HFFc6 (cell line): Measurements from ENCODE around the gene HDX. TPM values are rescaled to one million over a fixed set of nuclear protein-coding genes. Genes with fewer than 3 reads are reported as not detected.

Experiments
- DNase-seq: peaks from one replicate; pipeline ENCODE4 v3.0.0-alpha.2; 2018
- H3K27ac Mint-ChIP-seq: 2 replicates; pipeline ENCODE4 v1.8.0; 2020; ENCODE audit warnings: mild to moderate bottlenecking, mixed read lengths
- H3K27me3 Mint-ChIP-seq: 2 replicates; pipeline ENCODE4 v1.8.0; 2021; ENCODE audit warnings: mild to moderate bottlenecking, moderate library complexity, mixed read lengths; ENCODE audit not compliant: insufficient read depth
- H3K36me3 Mint-ChIP-seq: 2 replicates; pipeline ENCODE4 v1.8.0; 2021; ENCODE audit warnings: low read depth, mixed read lengths
- H3K4me1 Mint-ChIP-seq: 2 replicates; pipeline ENCODE4 v1.8.0; 2020; ENCODE audit warnings: low read depth, mixed read lengths
- H3K4me3 Mint-ChIP-seq: 2 replicates; pipeline ENCODE4 v1.8.0; 2020; ENCODE audit warnings: mild to moderate bottlenecking, moderate library complexity, mixed read lengths
- H3K9me3 Mint-ChIP-seq: 2 replicates; pipeline ENCODE4 v1.8.0; 2020; ENCODE audit warnings: mild to moderate bottlenecking, mixed read lengths
- total RNA-seq, 6 experiments: library from RNA; stranded (reverse); fragmentation: NEBNext Ultra II Directional; extraction: Animal tissue kit (Norgen Biotek cat#: 25700); gene quantifications; 2 replicates in 1 of 6; 3 replicates in 5 of 6; pipeline ENCODE4 v1.2.3, GENCODE V29; 2021
- TF ChIP-seq, protein P1 (sequence below): fragments of 200-600 bp; sonication (generic); IDR thresholded peaks from 2 replicates; pipeline ENCODE4 v1.5.0; 2021; ENCODE audit warnings: antibody characterized with exemption, mild to moderate bottlenecking

Gene HDX
- total RNA-seq, 6 experiments from 2014 or later: 1.3 to 1.9 (median 1.7) TPM

DNA sequence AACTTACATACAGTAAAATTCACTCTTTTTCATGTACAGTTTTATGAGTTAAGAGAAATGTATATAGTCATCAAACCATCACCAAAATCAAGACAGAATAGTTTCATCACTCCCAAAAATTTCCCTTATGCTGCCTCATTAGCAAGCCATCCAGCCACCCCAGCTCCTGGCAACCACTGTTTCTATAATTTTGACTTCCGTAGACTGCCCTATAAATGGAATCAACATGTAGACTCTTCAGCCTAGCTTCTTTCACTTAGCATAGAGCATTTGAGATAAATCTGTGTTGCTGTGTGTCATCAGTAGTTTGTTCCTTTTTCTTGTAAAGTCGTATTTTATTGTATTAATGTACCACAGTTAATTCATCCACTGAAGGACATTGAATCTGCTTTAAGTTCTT, 23.2 kb downstream of the HDX start:
- no peaks in the 10 kb centered on the region; the same call in 1 of the 2 replicates for H3K4me1 Mint-ChIP-seq
- TF ChIP-seq, protein P1, sequence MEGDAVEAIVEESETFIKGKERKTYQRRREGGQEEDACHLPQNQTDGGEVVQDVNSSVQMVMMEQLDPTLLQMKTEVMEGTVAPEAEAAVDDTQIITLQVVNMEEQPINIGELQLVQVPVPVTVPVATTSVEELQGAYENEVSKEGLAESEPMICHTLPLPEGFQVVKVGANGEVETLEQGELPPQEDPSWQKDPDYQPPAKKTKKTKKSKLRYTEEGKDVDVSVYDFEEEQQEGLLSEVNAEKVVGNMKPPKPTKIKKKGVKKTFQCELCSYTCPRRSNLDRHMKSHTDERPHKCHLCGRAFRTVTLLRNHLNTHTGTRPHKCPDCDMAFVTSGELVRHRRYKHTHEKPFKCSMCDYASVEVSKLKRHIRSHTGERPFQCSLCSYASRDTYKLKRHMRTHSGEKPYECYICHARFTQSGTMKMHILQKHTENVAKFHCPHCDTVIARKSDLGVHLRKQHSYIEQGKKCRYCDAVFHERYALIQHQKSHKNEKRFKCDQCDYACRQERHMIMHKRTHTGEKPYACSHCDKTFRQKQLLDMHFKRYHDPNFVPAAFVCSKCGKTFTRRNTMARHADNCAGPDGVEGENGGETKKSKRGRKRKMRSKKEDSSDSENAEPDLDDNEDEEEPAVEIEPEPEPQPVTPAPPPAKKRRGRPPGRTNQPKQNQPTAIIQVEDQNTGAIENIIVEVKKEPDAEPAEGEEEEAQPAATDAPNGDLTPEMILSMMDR: no peak
- no peak for DNase-seq
- H3K36me3 Mint-ChIP-seq: peaks cover 13% of the 10 kb centered on the region
- no peaks in the 10 kb centered on the region for H3K27me3 Mint-ChIP-seq
- no peak overlapping the region for H3K4me3 Mint-ChIP-seq
- H3K27ac Mint-ChIP-seq: no peak overlapping the region
- 0 out of 2 replicates have a peak, but pooled peaks cover 4% of the 10 kb centered on the region for H3K9me3 Mint-ChIP-seq

GRCh38 chrX:84477114-84477513, 25.1 kb downstream of the HDX start:
- no peak overlapping the region for H3K4me3 Mint-ChIP-seq
- H3K9me3 Mint-ChIP-seq: no peaks in the 10 kb centered on the region
- H3K4me1 Mint-ChIP-seq: no peaks in the 10 kb centered on the region; the same call in 1 of the 2 replicates
- no peak overlapping the region for H3K27ac Mint-ChIP-seq
- no peak for DNase-seq
- H3K27me3 Mint-ChIP-seq: no peaks in the 10 kb centered on the region
- TF ChIP-seq, protein P1: no peak
- peaks cover 5% of the 10 kb centered on the region; the same call in 1 of the 2 replicates for H3K36me3 Mint-ChIP-seq

GRCh38 chrX:84475596-84475995, 26.7 kb downstream of the HDX start:
- Mint-ChIP-seq H3K27me3 (no peaks in the 10 kb centered on the region), H3K4me3 (no peak overlapping the region), H3K27ac (no peak overlapping the region), H3K36me3 (no peaks in the 10 kb centered on the region), H3K9me3 (no peaks in the 10 kb centered on the region), H3K4me1 (no peaks in the 10 kb centered on the region; the same call in 1 of the 2 replicates)
- TF ChIP-seq, protein P1: no peak
- DNase-seq: no peak

DNA sequence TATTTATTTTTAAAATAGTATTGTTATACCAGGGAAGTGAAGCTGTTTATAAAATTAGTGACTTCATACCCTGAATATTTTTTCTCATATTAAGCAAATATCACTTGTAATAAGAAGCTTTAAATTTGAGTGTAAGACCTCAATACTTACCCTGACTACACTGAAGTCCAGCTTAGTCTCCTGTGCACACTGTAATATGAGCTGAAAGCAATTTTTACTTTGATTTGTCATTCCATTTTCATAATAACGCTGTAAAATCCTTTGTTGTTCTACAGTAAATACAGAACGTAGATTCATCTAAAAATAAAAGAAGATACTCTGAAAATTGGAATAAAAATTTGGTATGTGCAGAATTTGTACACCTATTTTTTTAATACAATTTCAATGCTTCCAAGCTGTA, 27.2 kb downstream of the HDX start:
- no peaks in the 10 kb centered on the region for H3K27me3 Mint-ChIP-seq
- H3K36me3 Mint-ChIP-seq: no peaks in the 10 kb centered on the region
- TF ChIP-seq, protein P1: no peak
- no peak for DNase-seq
- no peak overlapping the region for H3K4me3 Mint-ChIP-seq
- no peaks in the 10 kb centered on the region for H3K9me3 Mint-ChIP-seq
- H3K4me1 Mint-ChIP-seq: no peaks in the 10 kb centered on the region; the same call in 1 of the 2 replicates
- no peak overlapping the region for H3K27ac Mint-ChIP-seq

GRCh38 chrX:84469226-84469625, 33.0 kb downstream of the HDX start:
- no peaks in the 10 kb centered on the region for H3K4me1 Mint-ChIP-seq
- H3K9me3 Mint-ChIP-seq: peaks cover 4% of the 10 kb centered on the region; the same call in 1 of the 2 replicates
- H3K27me3 Mint-ChIP-seq: no peaks in the 10 kb centered on the region
- DNase-seq: no peak
- H3K36me3 Mint-ChIP-seq: peaks cover 5% of the 10 kb centered on the region; the same call in 1 of the 2 replicates
- TF ChIP-seq, protein P1: no peak
- no peak overlapping the region for H3K27ac Mint-ChIP-seq
- no peak overlapping the region for H3K4me3 Mint-ChIP-seq

GRCh38 chrX:84467898-84468297, 34.4 kb downstream of the HDX start:
- Mint-ChIP-seq H3K4me1 (no peaks in the 10 kb centered on the region), H3K36me3 (peaks cover 5% of the 10 kb centered on the region; the same call in 1 of the 2 replicates), H3K27ac (no peak overlapping the region), H3K27me3 (no peaks in the 10 kb centered on the region), H3K9me3 (peaks cover 8% of the 10 kb centered on the region; the same call in 1 of the 2 replicates), H3K4me3 (no peak overlapping the region)
- no peak for DNase-seq
- TF ChIP-seq, protein P1: no peak
